HepG2 (cell line): ENCODE data around the gene PLAAT3. TPM values are rescaled to one million over a fixed set of nuclear protein-coding genes. Genes with fewer than 3 reads are reported as not detected.

ENCODE experiments used
- ATAC-seq: fragments of 200-7000 bp; cut with Tn5 transposase; 3 replicates; pipeline ENCODE4 v1.9.1; 2020; ENCODE audit warnings: mild to moderate bottlenecking, moderate library complexity
- BruUV-seq: library from RNA; stranded (reverse); fragments of 400-500 nt; replicated peaks from 2 replicates; lab custom pipeline; 2021; lab: Mats Ljungman, UMichigan
- CTCF ChIA-PET: fragments of 300-600 bp; formaldehyde crosslinking; extraction: SDS; loops from one replicate; lab custom pipeline; 2021; ENCODE audit warnings: low total read pairs, inconsistent platforms, low intra/inter-chr PET ratio; lab: Yijun Ruan, JAX
- POLR2A ChIA-PET: fragments of 350-600 bp; sonication (Branson Sonifier 250); formaldehyde crosslinking; loops from one replicate; lab custom pipeline; 2020; ENCODE audit warnings: antibody characterized with exemption, inconsistent platforms; lab: Yijun Ruan, JAX
- DNase-seq: peaks from one replicate; pipeline ENCODE4 v3.0.0-alpha.2; 2015; ENCODE audit warnings: low spot score
- FAIRE-seq: peaks from 3 replicates; lab custom pipeline; 2011; peaks lifted over from hg19 to GRCh38; lab: Jason Lieb, UNC
- H2AFZ ChIP-seq: one replicate; pipeline ENCODE4 v1.6.1; 2011; ENCODE audit warnings: low read length, inconsistent platforms
- H3K27ac ChIP-seq: fragments of 300-600 bp; 3 replicates; pipeline ENCODE4 v1.8.0; 2011; ENCODE audit warnings: mixed run types, mild to moderate bottlenecking, mixed read lengths, low read length, inconsistent platforms; ENCODE audit not compliant: insufficient read depth; ENCODE audit errors: extremely low read length
- H3K27me3 ChIP-seq, 2 experiments: fragments of 200-600 bp in 1 of 2; 2 replicates in 1 of 2; 3 replicates in 1 of 2; pipeline versions ENCODE4 v1.6.0 to v1.8.0; 2011; ENCODE audit warnings: low read length in 2 of 2, mild to moderate bottlenecking in 2 of 2, moderate library complexity in 2 of 2, inconsistent platforms in 1 of 2; ENCODE audit not compliant: insufficient read depth in 2 of 2, control insufficient read depth in 1 of 2
- H3K36me3 ChIP-seq, 2 experiments: fragments of 200-600 bp in 1 of 2; replicated peaks in 1 of 2; 2 replicates in 1 of 2; 3 replicates in 1 of 2; pipeline versions ENCODE4 v1.5.1 to v1.8.0; 2011; ENCODE audit warnings: low read length in 2 of 2, inconsistent platforms in 1 of 2; ENCODE audit not compliant: insufficient read depth in 2 of 2, control insufficient read depth in 1 of 2
- H3K4me1 ChIP-seq: 2 replicates; pipeline ENCODE4 v1.5.1; 2012; ENCODE audit warnings: low read length, inconsistent platforms; ENCODE audit not compliant: insufficient read depth
- H3K4me2 ChIP-seq: 2 replicates; pipeline ENCODE4 v1.6.0; 2011; ENCODE audit warnings: low read depth, low read length, inconsistent platforms
- H3K4me3 ChIP-seq, 3 experiments: fragments of 200-600 bp in 1 of 3; sonication (generic), shearing (Covaris generic) in 1 of 3; replicated peaks in 1 of 3; 2 replicates each; pipeline ENCODE4 v1.5.1; 2011 to 2016; ENCODE audit warnings: low read length in 3 of 3, inconsistent platforms in 2 of 3, low read depth in 2 of 3, mild to moderate bottlenecking in 2 of 3, control low read depth in 1 of 3, mixed read lengths in 1 of 3; ENCODE audit not compliant: insufficient read depth in 1 of 3
- H3K79me2 ChIP-seq: one replicate; pipeline ENCODE4 v1.6.1; 2011; ENCODE audit warnings: low read length, inconsistent platforms; ENCODE audit not compliant: insufficient read depth
- H3K9ac ChIP-seq: 2 replicates; pipeline ENCODE4 v1.6.0; 2011; ENCODE audit warnings: mild to moderate bottlenecking, low read depth, low read length, inconsistent platforms; ENCODE audit not compliant: insufficient read depth
- H3K9me3 ChIP-seq: 2 replicates; pipeline ENCODE4 v1.5.1; 2012; ENCODE audit warnings: mild to moderate bottlenecking, low read length
- H4K20me1 ChIP-seq: 2 replicates; pipeline ENCODE4 v1.6.0; 2011; ENCODE audit warnings: inconsistent platforms, mild to moderate bottlenecking, low read length, moderate library complexity; ENCODE audit not compliant: insufficient read depth
- DNMT1 ChIP-seq: sonication (generic); formaldehyde crosslinking; IDR thresholded peaks from 2 replicates; pipeline ENCODE4 v1.5.1; 2020; ENCODE audit warnings: mild to moderate bottlenecking, missing genetic modification reagents
- MED1 ChIP-seq: sonication (generic); formaldehyde crosslinking; IDR thresholded peaks from 2 replicates; pipeline ENCODE4 v1.4.0; 2020; ENCODE audit warnings: missing genetic modification reagents
- NFATC3 ChIP-seq: sonication (generic); formaldehyde crosslinking; IDR thresholded peaks from 2 replicates; pipeline ENCODE4 v1.5.1; 2020; ENCODE audit warnings: mild to moderate bottlenecking, missing genetic modification reagents
- SMAD3 ChIP-seq: sonication (generic); formaldehyde crosslinking; IDR thresholded peaks from 2 replicates; pipeline ENCODE4 v1.4.0; 2020; ENCODE audit warnings: missing genetic modification reagents
- ZFP62 ChIP-seq: sonication (generic); formaldehyde crosslinking; IDR thresholded peaks from 2 replicates; pipeline ENCODE4 v1.4.0; 2020; ENCODE audit warnings: missing genetic modification reagents
- ZNF18 ChIP-seq: sonication (generic); formaldehyde crosslinking; IDR thresholded peaks from 2 replicates; pipeline ENCODE4 v1.8.0; 2022; ENCODE audit warnings: mild to moderate bottlenecking, missing genetic modification reagents; ENCODE audit not compliant: insufficient replicate concordance
- ZNF598 ChIP-seq: sonication (generic); formaldehyde crosslinking; IDR thresholded peaks from 2 replicates; pipeline ENCODE4 v1.5.1; 2020; ENCODE audit warnings: mild to moderate bottlenecking, missing genetic modification reagents, borderline replicate concordance
- ZNF784 ChIP-seq: sonication (generic); formaldehyde crosslinking; IDR thresholded peaks from 2 replicates; pipeline ENCODE4 v1.5.1; 2020; ENCODE audit warnings: missing genetic modification reagents, mild to moderate bottlenecking, borderline replicate concordance
- WGBS: methylation state at CpG from one replicate; pipeline ENCODE4 v1.1.6; 2017; ENCODE audit warnings: low lambda C conversion rate; 5-methylcytosine and 5-hydroxymethylcytosine counted together
- in situ Hi-C: cut with HindIII; loops from 2 replicates; pipeline ENCODE4 v1.10.0; 2017; ENCODE audit warnings: low pct_unique_long_range_greater_than_20kb; ENCODE audit not compliant: extremely low pct_ligation_motif_present
- intact Hi-C: fragments of 100-400 bp; cut with micrococcal nuclease; formaldehyde crosslinking; loops from one replicate; pipeline ENCODE4 v1.10.0; 2022; ENCODE audit not compliant: unreplicated experiment
- polyA plus RNA-seq, 8 experiments: library from polyadenylated mRNA; depleted of rRNA in 3 of 8; stranded (reverse) in 7 of 8; unstranded in 1 of 8; fragments of >200 nt; fragmentation: Illumina TruSeq in 4 of 8; extraction: Trizol in 4 of 8; gene quantifications; 2 replicates each; pipeline versions ENCODE4 v1.2.1 to v1.2.3, GENCODE V29; 2011 to 2016; ENCODE audit warnings: low read depth in 4 of 8, missing spikeins in 1 of 8, mixed read lengths in 1 of 8; ENCODE audit not compliant: insufficient read depth in 1 of 8
- total RNA-seq, 5 experiments: library from RNA; depleted of rRNA; stranded (reverse); fragments of >200 nt; fragmentation: Illumina TruSeq; extraction: Trizol; gene quantifications; 2 replicates each; pipeline ENCODE4 v1.2.3, GENCODE V29; 2016; ENCODE audit warnings: low read depth in 1 of 5

PLAAT3 gene
- total and polyA plus RNA-seq, 2 of the 13 experiments (the other 11 are each of a cell fraction or from before 2014, with no cell fraction given): 9.3 to 16.4 TPM

DNA sequence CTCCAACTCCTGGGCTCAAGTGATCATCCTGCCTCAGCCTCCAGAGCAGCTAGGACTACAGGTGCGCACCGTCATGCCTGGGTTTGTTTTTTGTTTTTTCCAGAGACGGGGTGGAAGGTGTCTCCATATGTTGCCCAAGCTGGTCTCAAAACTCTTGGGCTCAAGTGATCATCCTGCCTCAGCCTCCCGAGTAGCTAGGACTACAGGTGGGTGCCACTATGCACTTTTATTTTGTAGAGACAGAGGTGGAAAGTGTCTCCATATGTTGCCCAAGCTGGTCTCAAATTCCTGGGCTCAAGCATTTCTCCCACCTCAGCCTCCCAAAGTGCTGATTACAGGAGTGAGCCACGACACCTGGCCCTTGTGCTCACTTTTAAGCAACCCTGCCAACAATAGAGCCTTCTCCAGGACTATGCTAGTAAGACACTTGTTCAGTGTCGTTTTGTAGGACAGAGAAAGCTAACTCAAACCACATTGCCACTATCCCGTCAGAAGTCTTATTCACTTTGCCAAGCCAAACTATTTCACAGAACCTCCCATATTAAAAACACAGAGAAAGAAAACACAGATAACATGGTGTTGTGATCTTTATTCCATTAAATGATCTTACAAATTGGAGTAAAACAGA, 9.4 kb upstream of the PLAAT3 start:
- TF ChIP-seq DNMT1 (CRISPR knock-in tag) (no peak), MED1 (no peak), ZNF598 (no peak), ZFP62 (CRISPR knock-in tag) (no peak), NFATC3 (CRISPR knock-in tag) (no peak), SMAD3 (no peak), ZNF784 (CRISPR knock-in tag) (no peak), ZNF18 (no peak)
- intact Hi-C loops (no loop called here), in situ Hi-C loops (no loop called here)
- H3K9me3 ChIP-seq: no peaks in the 10 kb centered on the region
- no peak for ATAC-seq
- no peaks in the 10 kb centered on the region for H3K79me2 ChIP-seq
- H3K36me3 ChIP-seq: no peaks in the 10 kb centered on the region
- ChIA-PET CTCF (no interaction called here), POLR2A (no interaction called here)
- H3K4me1 ChIP-seq: peaks cover 13% of the 10 kb centered on the region; the same call in 1 of the 2 replicates
- H3K27ac ChIP-seq: no peak overlapping the region
- no peak overlapping the region for H2AFZ ChIP-seq
- FAIRE-seq: no peak
- peaks cover 2 to 3% of the 10 kb centered on the region in 2 experiments; a peak in 2 of 5 replicates for H3K27me3 ChIP-seq
- 41% methylated on average over 7 of the region's 7 CpGs for WGBS
- no peak overlapping the region for H3K4me3 ChIP-seq
- no TSS peak for BruUV-seq
- H3K9ac ChIP-seq: no peak overlapping the region
- no peak for DNase-seq
- H3K4me2 ChIP-seq: no peak overlapping the region
- H4K20me1 ChIP-seq: no peaks in the 10 kb centered on the region
